MM.1S (cell line): ENCODE results near the gene TAOK2.

Experiments
- DNase-seq: peaks from one replicate; pipeline ENCODE4 v3.0.0-alpha.2; 2015
- H2AFZ ChIP-seq: fragments of 300-600 bp; sonication (generic); 2 replicates; pipeline ENCODE4 v1.6.0; 2016; ENCODE audit warnings: antibody characterized with exemption, low read length
- H3F3A ChIP-seq: fragments of 300-600 bp; sonication (generic); 2 replicates; pipeline ENCODE4 v1.6.1; 2016; ENCODE audit warnings: mild to moderate bottlenecking, antibody characterized with exemption, low read length, moderate library complexity, mixed read lengths; ENCODE audit not compliant: insufficient read depth
- H3K27ac ChIP-seq: fragments of 300-600 bp; sonication (generic); 2 replicates; pipeline ENCODE4 v1.5.1; 2016; ENCODE audit warnings: mild to moderate bottlenecking, low read length
- H3K27me3 ChIP-seq: fragments of 300-600 bp; sonication (generic); replicated peaks from 2 replicates; pipeline ENCODE4 v1.6.0; 2016; ENCODE audit warnings: low read length; ENCODE audit not compliant: insufficient read depth
- H3K36me3 ChIP-seq: fragments of 300-600 bp; sonication (generic); replicated peaks from 2 replicates; pipeline ENCODE4 v1.6.1; 2016; ENCODE audit warnings: mild to moderate bottlenecking, low read length, mixed read lengths; ENCODE audit not compliant: insufficient read depth
- H3K4me1 ChIP-seq: fragments of 300-600 bp; sonication (generic); 2 replicates; pipeline ENCODE4 v1.6.1; 2016; ENCODE audit warnings: low read length, mixed read lengths
- H3K4me2 ChIP-seq: fragments of 300-600 bp; sonication (generic); 2 replicates; pipeline ENCODE4 v1.6.0; 2016; ENCODE audit warnings: low read depth, low read length
- H3K4me3 ChIP-seq: fragments of 300-600 bp; sonication (generic); 2 replicates; pipeline ENCODE4 v1.5.1; 2016; ENCODE audit warnings: low read length, mixed read lengths
- H3K79me2 ChIP-seq: fragments of 300-600 bp; sonication (generic); 2 replicates; pipeline ENCODE4 v1.6.1; 2016; ENCODE audit warnings: mixed run types, low read length, mixed read lengths
- H3K9ac ChIP-seq: fragments of 300-600 bp; sonication (generic); 2 replicates; pipeline ENCODE4 v1.6.1; 2016; ENCODE audit warnings: low read length, mixed read lengths
- H3K9me2 ChIP-seq: fragments of 300-600 bp; sonication (generic); replicated peaks from 2 replicates; pipeline ENCODE4 v1.6.1; 2016; ENCODE audit warnings: mild to moderate bottlenecking, low read length, mixed read lengths; ENCODE audit not compliant: insufficient read depth
- H3K9me3 ChIP-seq: fragments of 300-600 bp; sonication (generic); replicated peaks from 2 replicates; pipeline ENCODE4 v1.6.1; 2016; ENCODE audit warnings: mild to moderate bottlenecking, low read length, mixed read lengths; ENCODE audit not compliant: insufficient read depth
- H4K20me1 ChIP-seq: fragments of 300-600 bp; sonication (generic); 2 replicates; pipeline ENCODE4 v1.6.1; 2016; ENCODE audit warnings: mild to moderate bottlenecking, low read length, moderate library complexity, mixed read lengths; ENCODE audit not compliant: insufficient read depth
- EZH2 ChIP-seq: fragments of 300-600 bp; sonication (generic); optimal IDR thresholded peaks from 2 replicates; pipeline ENCODE3; 2017; ENCODE audit warnings: low read depth, mild to moderate bottlenecking, antibody characterized with exemption, low read length, mixed read lengths
- EZH2phosphoT487 ChIP-seq: fragments of 300-600 bp; sonication (generic); IDR thresholded peaks from 2 replicates; pipeline ENCODE4 v1.6.1; 2018; ENCODE audit warnings: antibody characterized with exemption, low read length
- TF ChIP-seq, protein P1 (sequence below): fragments of 300-600 bp; sonication (generic); IDR thresholded peaks from 2 replicates; pipeline ENCODE4 v1.5.1; 2016; ENCODE audit warnings: antibody characterized with exemption, low read length, mixed read lengths

The TAOK2 gene

DNA sequence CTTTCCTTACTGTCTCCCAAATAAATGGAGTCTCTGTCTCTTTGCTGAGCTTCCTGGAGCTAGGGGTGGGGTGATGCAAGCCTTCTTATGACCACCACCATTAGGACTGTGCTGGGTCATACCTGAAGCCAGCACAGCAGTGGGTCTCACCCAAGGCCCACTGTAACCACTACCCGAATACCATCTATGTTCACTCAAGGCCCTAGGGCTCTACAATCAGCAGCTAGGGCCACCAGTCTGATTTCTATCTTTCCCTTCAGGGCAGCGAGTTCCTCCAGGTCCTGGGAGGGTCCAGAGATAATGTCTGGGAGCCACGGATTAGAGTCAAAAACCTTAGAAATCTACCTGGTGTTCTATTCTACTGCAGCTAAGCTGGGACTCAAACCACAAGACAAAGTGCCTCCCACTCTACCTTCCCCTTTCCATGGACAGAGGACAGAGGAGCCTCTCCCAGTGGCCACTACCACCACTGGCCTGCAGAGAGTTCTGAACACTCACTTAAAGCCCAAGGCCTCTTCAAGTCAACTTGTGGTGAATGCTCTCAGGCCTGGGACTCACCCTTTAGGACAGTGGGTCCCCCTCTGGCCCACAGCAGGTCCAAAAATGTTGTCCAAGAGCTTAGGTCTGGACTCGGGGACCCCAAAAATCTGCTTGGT is 22.7 kb upstream of the TAOK2 start:
- no peak for DNase-seq
- H3K36me3 ChIP-seq = no peaks in the 10 kb centered on the region
- H3K9me2 ChIP-seq = no peaks in the 10 kb centered on the region
- H3K9ac ChIP-seq = no peak overlapping the region
- H3K27me3 ChIP-seq = no peaks in the 10 kb centered on the region; the same call in 1 of the 2 replicates
- H3K4me1 ChIP-seq = peaks cover 4% of the 10 kb centered on the region
- no peak overlapping the region for H2AFZ ChIP-seq
- 0 out of 2 replicates have a peak, but pooled peaks cover 3% of the 10 kb centered on the region for H3F3A ChIP-seq
- no peak overlapping the region for H3K4me2 ChIP-seq
- no peak for TF ChIP-seq EZH2
- TF ChIP-seq, protein P1, sequence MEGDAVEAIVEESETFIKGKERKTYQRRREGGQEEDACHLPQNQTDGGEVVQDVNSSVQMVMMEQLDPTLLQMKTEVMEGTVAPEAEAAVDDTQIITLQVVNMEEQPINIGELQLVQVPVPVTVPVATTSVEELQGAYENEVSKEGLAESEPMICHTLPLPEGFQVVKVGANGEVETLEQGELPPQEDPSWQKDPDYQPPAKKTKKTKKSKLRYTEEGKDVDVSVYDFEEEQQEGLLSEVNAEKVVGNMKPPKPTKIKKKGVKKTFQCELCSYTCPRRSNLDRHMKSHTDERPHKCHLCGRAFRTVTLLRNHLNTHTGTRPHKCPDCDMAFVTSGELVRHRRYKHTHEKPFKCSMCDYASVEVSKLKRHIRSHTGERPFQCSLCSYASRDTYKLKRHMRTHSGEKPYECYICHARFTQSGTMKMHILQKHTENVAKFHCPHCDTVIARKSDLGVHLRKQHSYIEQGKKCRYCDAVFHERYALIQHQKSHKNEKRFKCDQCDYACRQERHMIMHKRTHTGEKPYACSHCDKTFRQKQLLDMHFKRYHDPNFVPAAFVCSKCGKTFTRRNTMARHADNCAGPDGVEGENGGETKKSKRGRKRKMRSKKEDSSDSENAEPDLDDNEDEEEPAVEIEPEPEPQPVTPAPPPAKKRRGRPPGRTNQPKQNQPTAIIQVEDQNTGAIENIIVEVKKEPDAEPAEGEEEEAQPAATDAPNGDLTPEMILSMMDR = no peak
- no peak for TF ChIP-seq EZH2phosphoT487
- no peaks in the 10 kb centered on the region for H3K79me2 ChIP-seq
- H3K4me3 ChIP-seq = no peak overlapping the region
- no peak overlapping the region for H3K27ac ChIP-seq
- no peaks in the 10 kb centered on the region for H3K9me3 ChIP-seq
- H4K20me1 ChIP-seq = no peaks in the 10 kb centered on the region

DNA sequence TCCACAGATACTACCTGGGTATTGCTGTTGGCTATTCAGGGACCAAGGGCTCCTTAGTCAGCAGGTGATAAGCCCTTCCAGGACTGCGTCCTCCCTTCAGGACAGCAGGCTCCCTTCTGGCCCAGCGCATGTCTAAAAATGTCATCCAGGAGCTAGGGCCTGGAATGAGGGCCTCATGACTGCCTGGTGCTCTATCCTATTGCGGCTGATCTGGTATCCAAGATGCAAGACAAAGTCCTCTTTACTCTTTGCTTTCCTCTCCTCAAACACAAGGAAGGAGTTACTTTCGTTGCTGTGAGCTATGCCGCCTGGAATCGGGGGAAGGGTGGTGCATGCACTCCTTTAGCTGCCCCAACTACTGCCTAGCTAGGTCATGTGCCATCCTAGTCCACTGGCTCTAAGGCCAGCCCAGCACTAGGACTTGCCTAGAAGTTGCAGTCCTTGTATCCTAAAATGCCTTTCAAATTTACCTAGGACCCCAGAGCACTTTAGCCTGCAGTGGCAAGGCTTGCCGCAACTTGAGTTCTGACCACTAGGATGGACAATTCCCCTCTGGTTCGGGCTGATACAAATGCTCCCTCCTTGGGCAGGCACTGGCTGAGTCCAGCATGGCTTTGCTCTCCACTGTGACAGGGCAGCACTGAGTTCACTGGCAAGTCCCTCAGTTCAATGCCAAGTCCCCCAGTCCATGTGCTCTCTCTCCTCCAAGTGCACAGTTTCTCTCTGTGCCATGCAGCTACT is 21.9 kb upstream of the TAOK2 start:
- no peaks in the 10 kb centered on the region for H3K9me2 ChIP-seq
- H3K9ac ChIP-seq = no peak overlapping the region
- DNase-seq = no peak
- H3K4me2 ChIP-seq = no peak overlapping the region
- TF ChIP-seq, protein P1 = no peak
- TF ChIP-seq EZH2 (no peak), EZH2phosphoT487 (no peak)
- H3K9me3 ChIP-seq = no peaks in the 10 kb centered on the region
- H3K27me3 ChIP-seq = no peaks in the 10 kb centered on the region
- no peak overlapping the region for H3K4me3 ChIP-seq
- H3K27ac ChIP-seq = no peak overlapping the region
- no peaks in the 10 kb centered on the region for H3K36me3 ChIP-seq
- H3K4me1 ChIP-seq = peaks cover 4% of the 10 kb centered on the region
- H2AFZ ChIP-seq = no peak overlapping the region
- H3F3A ChIP-seq = 0 out of 2 replicates have a peak, but pooled peaks cover 3% of the 10 kb centered on the region
- no peaks in the 10 kb centered on the region for H3K79me2 ChIP-seq
- no peaks in the 10 kb centered on the region for H4K20me1 ChIP-seq

DNA sequence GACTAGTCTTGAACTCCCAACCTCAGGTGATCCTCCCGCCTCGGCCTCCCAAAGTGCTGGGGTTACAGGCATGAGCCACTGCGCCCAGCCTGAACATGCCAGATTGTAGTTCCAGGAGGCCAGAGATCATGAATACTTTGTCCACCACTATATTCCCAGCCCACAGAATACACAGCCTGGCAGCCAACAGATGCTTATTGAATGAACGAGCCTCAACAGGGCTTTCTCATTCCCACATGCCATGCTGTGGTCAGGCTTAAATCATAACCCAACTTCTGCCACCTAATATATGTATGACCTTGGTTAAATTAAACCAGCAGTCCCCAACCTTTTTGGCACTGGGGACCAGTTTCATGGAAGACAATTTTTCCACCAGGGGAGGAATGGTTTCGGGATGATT is 14.9 kb upstream of the TAOK2 start:
- no peak overlapping the region for H3K27ac ChIP-seq
- TF ChIP-seq EZH2 (no peak), EZH2phosphoT487 (no peak)
- TF ChIP-seq, protein P1 = no peak
- DNase-seq = no peak

More for the DNA sequence above, 14.9 kb upstream of the TAOK2 start:
- 0 out of 2 replicates have a peak, but pooled peaks cover 3% of the 10 kb centered on the region for H3F3A ChIP-seq
- H3K9me2 ChIP-seq = no peaks in the 10 kb centered on the region
- H3K9me3 ChIP-seq = no peaks in the 10 kb centered on the region
- peaks cover 10% of the 10 kb centered on the region for H3K4me1 ChIP-seq
- no peak overlapping the region for H3K4me3 ChIP-seq
- H3K36me3 ChIP-seq = no peaks in the 10 kb centered on the region
- no peak overlapping the region for H2AFZ ChIP-seq
- no peak overlapping the region for H3K4me2 ChIP-seq
- no peak overlapping the region for H3K9ac ChIP-seq
- H3K27me3 ChIP-seq = no peaks in the 10 kb centered on the region
- no peaks in the 10 kb centered on the region for H3K79me2 ChIP-seq
- no peaks in the 10 kb centered on the region for H4K20me1 ChIP-seq
